Hematopoietic multipotent progenitor cell treated with erythropoietin and hydrocortisone succinate and interleukin-3 and kit ligand, for 17 days (in vitro differentiated cells): Measurements from ENCODE around the gene SHD.

Experiments
- DNase-seq: peaks from one replicate; pipeline ENCODE4 v3.0.0-alpha.2; 2015; ENCODE audit warnings: low spot score

Gene SHD

GRCh38 chr19:4298810-4299550 is 19.9 kb downstream of the SHD start:
- no peak for DNase-seq

GRCh38 chr19:4300589-4300988 is 21.5 kb downstream of the SHD start:
- DNase-seq, result no peak

- no peak for DNase-seq
Observed at GRCh38 chr19:4301590-4302242, 22.6 kb downstream of the SHD start.

- DNase-seq, result no peak
Observed at GRCh38 chr19:4302243-4302640, 23.2 kb downstream of the SHD start, which contains the start of gene TMIGD2. TSS of gene TMIGD2 (minus strand) at chr19:4302389. CDS start at chr19:4302385, 4 bp downstream.

GRCh38 chr19:4303819-4304537 is 24.9 kb downstream of the SHD start:
- no peak for DNase-seq

- no peak for DNase-seq
Observed at GRCh38 chr19:4304538-4305256, 25.6 kb downstream of the SHD start, which contains the start of gene FSD1. TSS of gene FSD1 (plus strand) at chr19:4304598. CDS start at chr19:4304747, 149 bp downstream.

- DNase-seq, result no peak
Observed at GRCh38 chr19:4305257-4305612, 26.2 kb downstream of the SHD start.

GRCh38 chr19:4305659-4306058 is 26.6 kb downstream of the SHD start:
- no peak for DNase-seq

GRCh38 chr19:4310247-4311121 is 31.4 kb downstream of the SHD start:
- DNase-seq, result peak; percentile 31

- DNase-seq, result no peak
Observed at GRCh38 chr19:4313847-4314490, 34.9 kb downstream of the SHD start.

GRCh38 chr19:4316956-4317355 is 37.9 kb downstream of the SHD start:
- DNase-seq, result no peak

GRCh38 chr19:4318460-4318859 is 39.4 kb downstream of the SHD start:
- DNase-seq, result no peak

- DNase-seq, result no peak
Observed at GRCh38 chr19:4319067-4319718, 40.1 kb downstream of the SHD start.

GRCh38 chr19:4320419-4320818 is 41.4 kb downstream of the SHD start:
- DNase-seq, result no peak

GRCh38 chr19:4322942-4323665 is 44.0 kb downstream of the SHD start:
- no peak for DNase-seq

GRCh38 chr19:4323692-4324091 is 44.6 kb downstream of the SHD start:
- DNase-seq, result no peak

- no peak for DNase-seq
Observed at GRCh38 chr19:4324228-4324627, 45.2 kb downstream of the SHD start.

- DNase-seq, result no peak
Observed at GRCh38 chr19:4326215-4326836, 47.3 kb downstream of the SHD start.

GRCh38 chr19:4326837-4327251 is 47.8 kb downstream of the SHD start:
- DNase-seq, result no peak
